Ascending aorta (tissue), 2 donors: ENCODE measurements around the gene SLC38A11. TPM values are rescaled to one million over a fixed set of nuclear protein-coding genes. Genes with fewer than 3 reads are reported as not detected.

ENCODE experiments used
- DNase-seq, 2 donors: peaks; one replicate each; pipeline ENCODE4 v3.0.0-alpha.2; 2019; ENCODE audit warnings: low spot score in 2 of 2
- H3K27ac ChIP-seq, 2 donors: fragments of 200-600 bp; sonication (generic); one replicate each; pipeline ENCODE4 v1.5.1; 2016 to 2017; ENCODE audit warnings: mild to moderate bottlenecking in 1 of 2
- H3K27me3 ChIP-seq: fragments of 200-600 bp; sonication (generic); one replicate; pipeline ENCODE4 v1.5.1; 2017
- H3K36me3 ChIP-seq, 2 donors: fragments of 200-600 bp; sonication (generic); one replicate each; pipeline ENCODE4 v1.5.1; 2016
- H3K4me1 ChIP-seq, 2 donors: fragments of 200-600 bp; sonication (generic); one replicate each; pipeline ENCODE4 v1.5.1; 2016 to 2017; ENCODE audit warnings: mild to moderate bottlenecking in 1 of 2
- H3K4me3 ChIP-seq, 2 donors: fragments of 200-600 bp; sonication (generic); one replicate each; pipeline ENCODE4 v1.5.1; 2016 to 2017; ENCODE audit warnings: mild to moderate bottlenecking in 1 of 2
- H3K9me3 ChIP-seq, 2 donors: fragments of 200-600 bp; sonication (generic); one replicate each; pipeline ENCODE4 v1.5.1; 2016
- intact Hi-C: fragments of 100-400 bp; cut with DNase I; formaldehyde crosslinking; loops from one replicate; pipeline ENCODE4 v1.15.1; 2023
- total RNA-seq: library from RNA; depleted of rRNA; stranded (reverse); fragments of >200 nt; gene quantifications from one replicate; pipeline ENCODE4 v1.1.0, GENCODE V29; 2016
- TF ChIP-seq, protein P1 (sequence below), 3 experiments: fragments of 200-600 bp in 2 of 3; fragments of 450-650 bp in 1 of 3; sonication (generic) in 2 of 3; IDR thresholded peaks; one replicate each; pipeline ENCODE4 v1.5.1; 2016 to 2019; ENCODE audit warnings: antibody characterized with exemption in 3 of 3, mild to moderate bottlenecking in 1 of 3, moderate library complexity in 1 of 3

SLC38A11 gene
- total RNA-seq, 1 donor from 2014 or later = not detected

- no peaks in the 10 kb centered on the region for H3K27me3 ChIP-seq
- intact Hi-C loops = no loop called here
- no peak overlapping the region for H3K4me3 ChIP-seq
- no peak overlapping the region for H3K27ac ChIP-seq
- no peaks in the 10 kb centered on the region for H3K36me3 ChIP-seq
- H3K4me1 ChIP-seq = no peaks in the 10 kb centered on the region
- TF ChIP-seq, protein P1, sequence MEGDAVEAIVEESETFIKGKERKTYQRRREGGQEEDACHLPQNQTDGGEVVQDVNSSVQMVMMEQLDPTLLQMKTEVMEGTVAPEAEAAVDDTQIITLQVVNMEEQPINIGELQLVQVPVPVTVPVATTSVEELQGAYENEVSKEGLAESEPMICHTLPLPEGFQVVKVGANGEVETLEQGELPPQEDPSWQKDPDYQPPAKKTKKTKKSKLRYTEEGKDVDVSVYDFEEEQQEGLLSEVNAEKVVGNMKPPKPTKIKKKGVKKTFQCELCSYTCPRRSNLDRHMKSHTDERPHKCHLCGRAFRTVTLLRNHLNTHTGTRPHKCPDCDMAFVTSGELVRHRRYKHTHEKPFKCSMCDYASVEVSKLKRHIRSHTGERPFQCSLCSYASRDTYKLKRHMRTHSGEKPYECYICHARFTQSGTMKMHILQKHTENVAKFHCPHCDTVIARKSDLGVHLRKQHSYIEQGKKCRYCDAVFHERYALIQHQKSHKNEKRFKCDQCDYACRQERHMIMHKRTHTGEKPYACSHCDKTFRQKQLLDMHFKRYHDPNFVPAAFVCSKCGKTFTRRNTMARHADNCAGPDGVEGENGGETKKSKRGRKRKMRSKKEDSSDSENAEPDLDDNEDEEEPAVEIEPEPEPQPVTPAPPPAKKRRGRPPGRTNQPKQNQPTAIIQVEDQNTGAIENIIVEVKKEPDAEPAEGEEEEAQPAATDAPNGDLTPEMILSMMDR (IDR thresholded peaks at IDR 0.05) = no peak
- no peak for DNase-seq
- no peaks in the 10 kb centered on the region for H3K9me3 ChIP-seq
Measured at GRCh38 chr2:164859251-164859818, 96.0 kb downstream of the SLC38A11 start.

DNA sequence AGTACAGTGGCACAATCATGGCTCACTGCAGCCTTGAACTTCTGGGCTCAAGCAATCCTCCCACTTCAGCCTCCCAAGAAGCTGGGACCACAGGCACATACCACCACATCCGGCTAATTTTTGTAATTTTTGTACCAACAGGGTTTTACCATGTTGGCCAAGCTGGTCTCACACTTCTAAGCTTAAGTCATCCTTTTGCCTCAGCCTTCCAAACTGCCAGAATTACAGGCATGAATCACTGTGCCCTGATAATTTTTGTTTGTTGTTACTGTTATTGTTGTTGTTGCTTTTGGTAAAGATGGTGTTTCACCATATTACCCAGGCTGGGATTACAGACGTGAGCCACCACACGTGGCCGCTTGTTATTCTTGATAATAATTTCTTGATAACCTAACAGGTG is 103.2 kb downstream of the SLC38A11 start:
- no peak for DNase-seq
- H3K36me3 ChIP-seq = no peaks in the 10 kb centered on the region
- no peaks in the 10 kb centered on the region for H3K9me3 ChIP-seq
- H3K4me1 ChIP-seq = no peaks in the 10 kb centered on the region
- H3K4me3 ChIP-seq = no peak overlapping the region
- TF ChIP-seq, protein P1 (IDR thresholded peaks at IDR 0.05) = no peak
- no peaks in the 10 kb centered on the region for H3K27me3 ChIP-seq
- intact Hi-C loops = no loop called here
- H3K27ac ChIP-seq = no peak overlapping the region

DNA sequence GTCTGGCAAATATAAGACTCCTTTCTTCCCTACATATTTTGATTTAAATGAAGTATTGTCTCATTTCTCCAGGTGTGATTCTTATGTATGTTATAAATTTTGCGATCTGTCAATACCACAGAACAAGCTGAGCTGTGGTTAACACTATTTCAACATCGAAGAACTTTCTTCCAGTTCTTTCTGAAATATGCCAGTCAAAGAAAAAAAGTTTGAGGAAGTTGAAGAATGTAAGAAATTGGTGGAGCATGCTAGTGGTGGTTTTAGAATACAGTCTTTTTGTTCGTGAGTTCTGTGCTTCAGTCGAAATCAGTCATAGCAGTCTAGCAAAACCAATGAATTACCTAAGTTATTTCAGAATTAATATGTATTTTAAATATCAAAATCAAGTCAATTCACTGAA is 105.1 kb downstream of the SLC38A11 start:
- TF ChIP-seq, protein P1 (IDR thresholded peaks at IDR 0.05) = no peak
- Histone ChIP-seq H3K4me1 (no peaks in the 10 kb centered on the region), H3K36me3 (no peaks in the 10 kb centered on the region), H3K4me3 (no peak overlapping the region), H3K27me3 (no peaks in the 10 kb centered on the region), H3K27ac (no peak overlapping the region), H3K9me3 (no peaks in the 10 kb centered on the region)
- no peak for DNase-seq
- intact Hi-C loops = no loop called here

GRCh38 chr2:164849506-164849905 is 105.8 kb downstream of the SLC38A11 start:
- Histone ChIP-seq H3K4me1 (no peaks in the 10 kb centered on the region), H3K4me3 (no peak overlapping the region), H3K9me3 (no peaks in the 10 kb centered on the region), H3K27ac (no peak overlapping the region), H3K27me3 (no peaks in the 10 kb centered on the region), H3K36me3 (no peaks in the 10 kb centered on the region)
- TF ChIP-seq, protein P1 (IDR thresholded peaks at IDR 0.05) = no peak
- intact Hi-C loops = no loop called here
- DNase-seq = no peak

GRCh38 chr2:164847981-164848741 is 107.2 kb downstream of the SLC38A11 start:
- Histone ChIP-seq H3K36me3 (no peaks in the 10 kb centered on the region), H3K9me3 (no peaks in the 10 kb centered on the region), H3K4me3 (no peak overlapping the region), H3K27ac (no peak overlapping the region), H3K4me1 (no peaks in the 10 kb centered on the region), H3K27me3 (no peaks in the 10 kb centered on the region)
- TF ChIP-seq, protein P1 (IDR thresholded peaks at IDR 0.05) = no peak
- no peak for DNase-seq
- intact Hi-C loops = no loop called here
